DLD1 (cell line): ENCODE data around the gene CASP8AP2.
"Not testable (repeated sequence)": the region's sequence is repeated elsewhere in the genome, so short reads cannot be mapped to it uniquely, and the experiment has no call there.

Source experiments
- in situ Hi-C: cut with HindIII; loops from 2 replicates; pipeline ENCODE4 v1.10.0; 2017; ENCODE audit warnings: low sequenced_read_pairs

CASP8AP2 gene

DNA sequence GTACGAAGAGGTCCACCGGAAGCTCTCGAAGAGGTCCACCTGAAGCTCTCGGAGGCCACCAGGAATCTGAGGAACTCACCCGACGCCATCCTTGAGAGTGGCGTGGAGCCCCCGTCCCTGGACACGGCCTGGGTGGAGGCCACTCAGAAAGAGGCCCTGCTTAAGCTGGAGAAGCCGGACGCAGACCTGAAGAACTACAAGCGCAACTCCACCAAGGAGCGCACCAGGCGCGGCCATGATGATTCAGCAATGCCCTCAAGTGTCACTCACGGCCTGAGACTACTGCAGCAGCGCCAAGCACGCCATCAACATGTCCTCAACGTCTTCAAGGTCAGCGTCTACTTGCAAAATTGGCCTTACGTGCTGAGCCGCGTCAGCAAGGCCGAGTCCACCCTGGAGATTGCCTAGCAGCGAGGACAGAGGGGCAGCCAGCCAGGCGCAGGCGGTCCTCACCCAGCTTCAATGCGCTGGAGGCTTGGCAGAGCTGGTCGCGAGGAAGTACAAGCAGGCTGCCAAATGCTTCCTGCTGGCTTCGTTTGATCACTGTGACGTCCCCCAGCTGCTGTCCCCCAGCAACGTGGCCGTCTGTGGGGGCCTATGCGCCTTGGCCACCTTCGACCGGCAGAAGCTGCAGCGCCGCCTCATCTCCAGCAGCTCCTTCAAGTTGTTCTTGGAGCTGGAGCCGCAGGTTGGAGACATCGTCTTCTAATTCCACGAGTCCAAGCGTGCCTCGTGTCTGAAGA is 56.9 kb downstream of the CASP8AP2 start:
- in situ Hi-C loops, result no loop called here

DNA sequence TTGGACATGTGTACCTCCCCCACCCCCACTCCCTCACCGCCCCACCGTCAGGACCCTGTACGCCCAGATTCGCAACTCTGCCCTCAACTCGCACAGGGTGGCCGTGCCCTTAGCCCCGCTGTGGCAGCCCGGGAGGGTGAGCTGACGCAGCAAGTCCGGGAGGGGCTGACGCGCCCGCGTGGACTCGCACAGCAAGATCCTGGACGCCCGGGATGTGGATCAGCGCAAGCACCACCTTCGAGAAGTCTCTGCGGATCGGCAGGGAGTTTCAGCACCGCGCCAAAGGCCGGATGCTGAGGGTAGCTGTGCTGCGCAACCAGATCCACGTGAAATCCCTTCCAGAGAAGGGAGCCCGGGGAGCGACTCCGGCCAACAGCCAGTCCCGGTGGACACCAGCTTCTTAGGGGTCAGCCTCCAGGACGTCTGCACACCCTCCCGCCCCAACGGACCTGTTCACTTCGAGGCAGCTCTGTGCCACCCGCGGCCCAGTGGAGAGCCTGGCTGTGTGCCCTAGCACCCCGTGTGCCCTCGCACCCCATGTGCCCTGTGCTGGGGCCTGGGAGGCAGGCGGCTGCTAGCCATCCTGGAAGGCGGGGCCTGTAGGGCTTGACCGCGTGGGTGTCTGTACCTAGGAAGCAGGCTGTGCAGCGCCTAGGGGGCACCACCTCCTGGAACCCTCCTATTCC is 57.9 kb downstream of the CASP8AP2 start:
- in situ Hi-C loops, result no loop called here

DNA sequence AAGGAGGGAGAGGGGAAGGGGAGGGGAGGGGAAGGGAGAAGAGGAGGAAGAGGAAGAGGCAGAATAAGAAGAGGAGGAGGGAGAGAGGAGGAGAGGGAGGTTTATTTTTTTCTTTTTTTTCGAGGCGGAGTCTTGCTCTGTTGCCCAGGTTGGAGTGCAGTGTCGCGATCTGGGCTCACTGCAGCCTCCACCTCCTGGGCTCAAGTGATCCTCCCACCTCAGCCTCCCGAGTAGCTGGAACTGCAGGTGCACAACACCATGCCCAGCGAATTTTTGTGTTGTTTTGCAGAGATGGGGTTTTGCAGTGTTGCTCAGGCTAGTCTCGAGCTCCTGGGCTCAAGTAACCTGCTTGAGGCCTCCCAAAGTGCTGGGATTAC is 58.4 kb downstream of the CASP8AP2 start:
- in situ Hi-C loops, result no loop called here

DNA sequence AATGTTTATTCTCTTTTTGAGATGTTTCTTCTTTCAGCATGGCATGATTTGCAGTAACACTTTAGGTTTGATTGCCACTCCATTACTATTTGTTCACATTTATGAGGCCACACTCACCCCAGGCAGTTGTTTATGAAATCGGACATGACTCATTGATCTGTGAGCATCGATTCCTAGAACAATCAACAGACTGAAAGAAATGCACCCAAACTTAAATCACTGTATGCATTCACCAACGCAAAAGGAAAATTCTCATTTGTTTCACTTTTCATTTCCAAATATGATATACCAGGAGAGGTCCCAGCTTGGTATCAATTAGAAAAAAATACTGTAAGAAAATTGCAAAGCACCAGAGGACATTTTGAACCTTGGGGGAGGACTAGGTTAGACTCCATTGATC is 59.2 kb downstream of the CASP8AP2 start:
- in situ Hi-C loops, result no loop called here

DNA sequence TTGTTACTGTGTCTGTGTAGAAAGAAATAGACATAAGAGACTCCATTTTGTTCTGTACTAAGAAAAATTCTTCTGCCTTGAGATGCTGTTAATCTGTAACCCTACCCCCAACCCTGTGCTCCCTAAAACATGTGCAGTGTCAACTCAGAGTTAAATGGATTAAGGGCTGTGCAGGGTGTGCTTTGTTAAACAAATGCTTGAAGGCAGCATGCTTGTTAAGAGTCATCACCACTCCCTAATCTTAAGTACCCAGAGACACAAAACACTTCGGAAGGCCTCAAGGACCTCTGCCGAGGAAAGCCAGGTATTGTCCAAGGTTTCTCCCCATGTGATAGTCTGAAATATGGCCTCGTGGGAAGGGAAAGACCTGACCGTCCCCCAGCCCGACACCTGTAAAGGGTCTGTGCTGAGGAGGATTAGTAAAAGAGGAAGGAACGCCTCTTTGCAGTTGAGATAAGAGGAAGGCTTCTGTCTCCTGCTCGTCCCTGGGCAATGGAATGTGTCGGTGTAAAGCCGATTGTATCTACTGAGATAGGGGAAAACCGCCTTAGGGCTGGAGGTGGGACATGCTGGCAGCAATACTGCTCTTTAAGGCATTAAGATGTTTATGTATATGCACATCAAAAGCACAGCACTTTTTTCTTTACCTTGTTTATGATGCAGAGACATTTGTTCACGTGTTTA is 61.3 kb downstream of the CASP8AP2 start:
- in situ Hi-C loops, result not testable (repeated sequence)

DNA sequence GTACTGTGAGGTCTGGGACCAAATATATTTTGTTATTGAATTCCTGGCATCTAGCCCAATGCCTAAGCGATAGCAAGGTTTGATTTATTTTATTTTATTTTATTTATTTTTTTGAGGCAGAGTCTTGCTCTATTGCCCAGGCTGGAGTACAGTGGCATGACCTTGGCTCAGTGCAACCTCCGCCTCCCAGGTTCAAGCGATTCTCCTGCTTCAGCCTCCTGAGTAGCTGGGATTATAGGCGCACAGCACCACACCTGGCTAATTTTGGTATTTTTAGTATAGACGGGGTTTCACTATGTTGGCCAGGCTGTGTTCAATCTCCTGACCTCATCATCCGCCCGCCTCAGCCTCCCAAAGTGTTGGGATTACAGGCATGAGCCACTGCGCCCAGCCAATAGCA is 62.9 kb downstream of the CASP8AP2 start:
- in situ Hi-C loops, result not testable (repeated sequence)

DNA sequence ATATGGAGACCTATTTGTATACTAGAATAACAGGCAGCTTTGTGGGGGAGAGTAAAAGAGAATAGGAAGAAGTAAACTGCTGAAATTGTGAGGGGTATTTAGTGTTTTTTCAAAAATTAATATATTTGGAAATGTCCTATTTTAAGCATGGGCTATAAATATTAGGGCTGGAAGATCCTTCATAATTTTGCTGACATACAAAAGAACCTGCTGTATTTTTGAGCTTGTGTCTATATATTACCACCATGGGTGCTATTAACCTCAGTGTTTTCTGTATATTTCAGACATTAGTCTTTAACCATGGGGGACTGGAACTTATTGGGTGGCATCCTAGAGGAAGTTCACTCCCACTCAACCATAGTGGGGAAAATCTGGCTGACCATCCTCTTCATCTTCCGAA is 64.5 kb downstream of the CASP8AP2 start, which contains the start of gene GJA10:
TSS of gene GJA10 (plus strand) at position 301 of the 400 bp plus-strand sequence. CDS start at position 301, 0 bp downstream.
- in situ Hi-C loops, result no loop called here

DNA sequence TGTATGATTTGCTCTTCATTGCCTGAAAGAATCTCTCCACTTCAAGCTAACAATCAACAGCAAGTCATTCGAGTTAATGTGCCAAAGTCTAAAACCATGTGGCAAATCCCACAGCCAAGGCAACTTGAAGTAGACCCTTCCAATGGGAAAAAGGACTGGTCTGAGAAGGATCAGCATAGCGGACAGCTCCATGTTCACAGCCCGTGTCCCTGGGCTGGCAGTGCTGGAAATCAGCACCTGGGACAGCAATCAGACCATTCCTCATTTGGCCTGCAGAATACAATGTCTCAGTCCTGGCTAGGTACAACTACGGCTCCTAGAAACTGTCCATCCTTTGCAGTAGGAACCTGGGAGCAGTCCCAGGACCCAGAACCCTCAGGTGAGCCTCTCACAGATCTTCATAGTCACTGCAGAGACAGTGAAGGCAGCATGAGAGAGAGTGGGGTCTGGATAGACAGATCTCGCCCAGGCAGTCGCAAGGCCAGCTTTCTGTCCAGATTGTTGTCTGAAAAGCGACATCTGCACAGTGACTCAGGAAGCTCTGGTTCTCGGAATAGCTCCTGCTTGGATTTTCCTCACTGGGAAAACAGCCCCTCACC is 65.7 kb downstream of the CASP8AP2 start:
- in situ Hi-C loops, result no loop called here

DNA sequence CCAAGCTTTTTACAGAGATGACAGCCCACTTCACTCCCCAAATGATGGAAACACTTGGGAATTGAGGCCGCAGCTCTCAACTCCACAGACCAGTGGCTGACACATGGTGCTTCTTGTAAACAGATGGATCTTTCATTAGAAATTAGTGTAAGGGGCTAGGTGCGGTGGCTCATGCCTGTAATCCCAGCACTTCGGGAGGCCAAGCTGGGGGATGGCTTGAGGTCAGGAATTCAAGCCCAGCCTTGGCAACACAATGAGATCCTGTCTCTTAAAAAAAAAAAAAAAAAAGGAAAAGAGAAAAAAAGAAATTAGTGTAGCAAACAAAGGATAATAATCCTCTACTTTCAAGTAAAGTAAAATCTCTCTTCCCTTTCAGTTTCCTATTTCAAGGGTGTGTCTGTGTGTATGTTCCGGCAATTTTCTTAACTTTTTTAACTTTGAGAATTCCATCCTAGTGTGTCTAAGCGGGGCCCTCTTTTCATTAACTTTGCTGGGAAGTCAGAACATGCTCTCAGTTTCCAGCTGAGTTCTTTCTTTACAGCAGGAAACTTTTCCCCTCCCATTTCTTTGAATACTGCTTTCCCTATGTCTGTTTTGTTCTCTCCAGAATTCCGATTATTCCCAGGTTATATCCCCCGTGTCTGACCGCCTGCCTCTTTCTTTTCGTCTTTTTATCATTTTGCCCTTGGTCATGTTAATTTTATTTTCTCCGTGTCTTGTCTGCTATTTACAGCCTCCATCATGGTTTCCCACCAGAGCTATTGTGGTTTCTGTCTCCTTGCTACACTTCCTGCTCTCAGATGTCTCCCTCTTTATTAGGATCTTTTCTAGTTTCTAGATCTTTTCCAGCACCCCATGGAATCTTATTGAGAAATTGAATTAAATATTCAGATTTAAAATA is 80.6 kb downstream of the CASP8AP2 start:
- in situ Hi-C loops, result not testable (repeated sequence)

DNA sequence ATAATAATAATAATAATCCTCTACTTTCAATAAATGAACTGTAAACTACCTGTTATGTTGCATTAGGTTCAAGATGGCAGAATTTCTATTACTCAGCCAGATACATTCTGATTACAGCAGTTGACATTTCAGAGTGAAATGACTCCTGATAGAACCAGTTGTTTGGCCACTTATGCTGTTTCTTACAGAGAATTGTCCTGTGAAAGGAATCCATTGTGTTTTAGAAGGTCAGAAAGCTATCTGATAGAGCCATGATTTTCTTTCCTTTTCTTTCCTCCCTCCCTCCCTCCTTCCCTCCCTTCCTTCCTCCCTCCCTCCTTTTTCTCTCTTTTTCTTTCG is 81.2 kb downstream of the CASP8AP2 start:
- in situ Hi-C loops, result no loop called here

DNA sequence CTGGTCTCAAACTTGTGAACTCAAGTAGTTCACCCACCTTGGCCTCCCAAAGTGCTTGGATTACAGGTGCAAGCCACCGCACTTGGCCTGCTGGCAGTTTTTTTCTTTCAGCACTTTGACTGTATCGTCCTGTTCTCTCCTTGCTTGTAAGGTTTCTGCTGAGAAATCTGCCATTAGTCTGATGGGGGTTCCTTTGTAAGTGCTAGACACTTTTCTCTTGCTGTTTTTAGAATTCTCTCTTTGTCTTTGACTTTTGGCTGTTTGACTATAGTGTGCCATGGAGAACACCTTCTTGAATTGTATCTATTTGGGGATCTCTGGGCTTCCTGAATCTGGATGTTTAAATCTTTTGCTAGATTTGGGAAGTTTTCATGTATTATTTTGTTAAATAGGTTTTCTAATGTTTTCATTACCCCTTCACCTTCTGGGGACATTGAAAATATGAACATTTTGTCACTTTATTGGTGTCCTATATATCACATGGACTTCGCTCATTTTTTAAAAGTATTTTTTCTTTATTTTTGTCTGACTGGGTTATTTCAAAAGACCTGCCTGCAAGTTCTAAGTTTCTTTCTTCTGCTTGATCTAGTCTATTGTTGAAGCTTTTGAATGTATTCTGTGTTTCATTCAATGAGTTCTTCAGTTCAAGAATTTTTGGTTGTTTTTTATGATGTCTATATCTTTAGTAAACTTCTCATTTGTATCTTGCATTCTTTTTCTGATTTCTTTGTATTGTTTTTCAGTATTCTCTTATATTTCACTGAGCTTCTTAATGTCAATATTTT is 86.6 kb downstream of the CASP8AP2 start:
- in situ Hi-C loops, result no loop called here

DNA sequence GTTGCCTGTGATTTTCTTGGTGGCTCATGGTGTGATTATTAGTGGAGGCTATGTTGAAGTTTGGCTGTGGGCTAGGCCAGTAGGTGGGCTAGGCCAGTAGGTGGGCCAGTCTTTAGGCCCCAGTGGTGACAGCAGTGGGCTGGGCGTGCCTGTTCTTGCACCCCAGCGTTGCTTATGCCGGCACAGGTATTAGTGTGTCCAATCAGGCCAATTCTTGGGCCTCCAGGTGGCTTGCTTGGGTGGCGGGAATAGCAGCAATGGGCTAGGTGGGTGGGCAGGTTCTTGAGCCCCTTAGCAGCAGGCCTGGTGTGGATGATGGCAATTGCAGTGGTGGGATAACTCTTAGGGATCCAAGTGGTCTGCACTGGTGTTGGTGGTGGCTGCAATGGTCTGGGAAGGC is 87.5 kb downstream of the CASP8AP2 start:
- in situ Hi-C loops, result no loop called here

DNA sequence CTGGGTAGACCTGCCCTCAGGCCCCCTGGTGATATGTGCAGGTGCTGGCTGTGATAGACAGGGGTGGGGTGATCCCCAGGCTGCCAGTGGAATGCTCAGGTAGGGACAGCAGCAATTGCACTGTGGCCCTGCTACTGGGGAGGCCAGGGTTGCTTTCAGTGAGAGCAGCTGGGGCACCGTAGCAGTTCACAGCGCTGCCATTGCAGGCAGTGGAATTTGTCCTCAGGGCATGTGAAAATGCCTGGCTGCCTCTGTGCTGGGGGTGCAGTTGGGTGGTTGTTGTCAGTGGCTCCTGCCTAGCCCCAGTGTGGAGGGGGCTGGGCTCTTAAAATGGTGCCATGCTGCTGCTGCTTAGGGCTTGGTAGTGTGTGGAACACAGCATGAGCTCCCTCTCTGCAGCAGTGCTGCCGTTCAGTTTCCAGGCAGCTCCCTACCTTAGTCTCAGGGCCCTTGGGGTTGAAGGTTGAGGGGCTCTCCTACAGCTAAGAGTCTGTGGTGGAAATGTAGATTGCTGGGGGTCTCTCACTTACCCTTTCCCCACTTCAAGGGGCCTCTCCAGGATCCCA is 88.2 kb downstream of the CASP8AP2 start:
- in situ Hi-C loops, result no loop called here
